ENCODE data around the gene TLL2. TPM values are rescaled to one million over a fixed set of nuclear protein-coding genes. Genes with fewer than 3 reads are reported as not detected.
A peak's percentile ranks its signal among the peaks of the same experiment; 100 is the strongest.

Gene TLL2
- total and polyA plus RNA-seq, 11 donors, result 1.8 to 8.6 (median 4.6) TPM

- DNase-seq, result no peak
- no peaks in the 10 kb centered on the region for H3K27me3 ChIP-seq
- WGBS, 4 donors, result 67 to 77% (median 73%) methylated on average over 5 of the region's 5 CpGs
- H3K36me3 ChIP-seq, result no peaks in the 10 kb centered on the region
- H3K9me3 ChIP-seq, result no peaks in the 10 kb centered on the region
- H3K4me1 ChIP-seq, result peaks cover 0 to 17% (median 5%) of the 10 kb centered on the region in 12 donors
- peak in 2 of 4 donors; percentile 6 for ATAC-seq
- intact Hi-C loops (cut with DNase I), result loop anchor here in 6 of 10 donors (2.0 to 10.0 kb wide), 9 partner anchors 15 to 825 kb away; partner anchors contain the start of genes LCOR (in 2 of the 6) and TLL2 (in 2 of the 6)
- TF ChIP-seq, protein P1, sequence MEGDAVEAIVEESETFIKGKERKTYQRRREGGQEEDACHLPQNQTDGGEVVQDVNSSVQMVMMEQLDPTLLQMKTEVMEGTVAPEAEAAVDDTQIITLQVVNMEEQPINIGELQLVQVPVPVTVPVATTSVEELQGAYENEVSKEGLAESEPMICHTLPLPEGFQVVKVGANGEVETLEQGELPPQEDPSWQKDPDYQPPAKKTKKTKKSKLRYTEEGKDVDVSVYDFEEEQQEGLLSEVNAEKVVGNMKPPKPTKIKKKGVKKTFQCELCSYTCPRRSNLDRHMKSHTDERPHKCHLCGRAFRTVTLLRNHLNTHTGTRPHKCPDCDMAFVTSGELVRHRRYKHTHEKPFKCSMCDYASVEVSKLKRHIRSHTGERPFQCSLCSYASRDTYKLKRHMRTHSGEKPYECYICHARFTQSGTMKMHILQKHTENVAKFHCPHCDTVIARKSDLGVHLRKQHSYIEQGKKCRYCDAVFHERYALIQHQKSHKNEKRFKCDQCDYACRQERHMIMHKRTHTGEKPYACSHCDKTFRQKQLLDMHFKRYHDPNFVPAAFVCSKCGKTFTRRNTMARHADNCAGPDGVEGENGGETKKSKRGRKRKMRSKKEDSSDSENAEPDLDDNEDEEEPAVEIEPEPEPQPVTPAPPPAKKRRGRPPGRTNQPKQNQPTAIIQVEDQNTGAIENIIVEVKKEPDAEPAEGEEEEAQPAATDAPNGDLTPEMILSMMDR (IDR thresholded peaks at IDR 0.05), result no peak
- no peak for TF ChIP-seq POLR2A (IDR thresholded peaks at IDR 0.05)
- H3K27ac ChIP-seq, result peak overlapping the region in 9 of 12 donors; percentile 1 to 67 (median 33)
- H3K4me3 ChIP-seq, result no peak overlapping the region
Measured at GRCh38 chr10:96389785-96390184, 123.9 kb downstream of the TLL2 start.

- Histone ChIP-seq H3K9me3 (no peaks in the 10 kb centered on the region), H3K36me3 (no peaks in the 10 kb centered on the region), H3K4me3 (no peak overlapping the region), H3K4me1 (peaks cover 0 to 17% (median 5%) of the 10 kb centered on the region in 12 donors), H3K27me3 (no peaks in the 10 kb centered on the region), H3K27ac (no peak overlapping the region)
- WGBS, 4 donors, result 82 to 85% (median 84%) methylated on average over 7 of the region's 7 CpGs
- intact Hi-C loops (cut with DNase I), result no loop called here
- ATAC-seq (no peak), DNase-seq (no peak)
- TF ChIP-seq POLR2A (IDR thresholded peaks at IDR 0.05), result no peak
- TF ChIP-seq, protein P1 (IDR thresholded peaks at IDR 0.05), result no peak
Measured at GRCh38 chr10:96387601-96388000, 126.1 kb downstream of the TLL2 start.

DNA sequence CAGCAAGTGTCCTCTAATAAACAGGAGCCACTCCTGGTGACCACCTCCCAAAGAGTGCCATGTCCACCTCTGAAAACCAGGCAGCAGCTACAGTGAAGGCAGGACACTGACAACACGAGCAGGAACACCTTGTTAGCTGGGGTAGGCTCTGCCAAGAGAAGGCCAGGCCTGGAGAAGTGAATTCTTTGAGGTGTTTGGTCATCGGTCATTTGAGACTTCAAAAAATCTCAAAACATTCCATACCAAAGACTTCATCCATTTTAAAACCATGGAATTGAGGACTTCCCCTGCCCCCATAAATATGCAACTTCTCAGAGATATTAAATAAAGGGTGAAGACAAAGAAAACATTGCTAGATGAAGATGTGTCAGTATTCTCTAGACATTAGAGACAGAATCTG, 126.6 kb downstream of the TLL2 start:
- Histone ChIP-seq H3K9me3 (no peaks in the 10 kb centered on the region), H3K27me3 (no peaks in the 10 kb centered on the region), H3K27ac (no peak overlapping the region), H3K4me1 (peaks cover 0 to 17% (median 5%) of the 10 kb centered on the region in 12 donors), H3K4me3 (no peak overlapping the region), H3K36me3 (no peaks in the 10 kb centered on the region)
- no peak for TF ChIP-seq POLR2A (IDR thresholded peaks at IDR 0.05)
- no peak for DNase-seq
- intact Hi-C loops (cut with DNase I), result no loop called here
- WGBS, 4 donors, result 72 to 77% (median 74%) methylated on average over 2 of the region's 2 CpGs
- ATAC-seq, result no peak

DNA sequence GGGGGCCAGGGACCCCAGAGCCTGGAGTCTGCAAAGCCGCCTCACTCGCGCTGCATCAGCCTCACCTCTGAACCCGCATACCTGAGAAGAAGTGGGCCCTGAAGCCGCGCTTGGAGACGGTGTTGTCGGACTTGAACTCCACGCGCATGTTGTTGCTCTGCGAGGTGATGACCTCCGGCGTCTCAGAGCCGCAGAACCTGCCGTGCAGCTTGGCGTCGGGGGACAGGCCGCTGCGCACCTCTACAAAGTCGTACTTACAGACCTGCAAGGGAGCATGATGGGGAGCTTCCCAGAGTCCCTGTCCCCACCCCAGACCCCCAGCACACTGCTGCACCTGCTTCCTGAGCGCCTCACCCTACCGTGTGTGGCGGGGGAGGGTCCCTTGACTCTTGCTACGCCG, 129.2 kb downstream of the TLL2 start:
- intact Hi-C loops (cut with DNase I), result no loop called here
- Histone ChIP-seq H3K4me1 (peaks cover 0 to 3% (median 0%) of the 10 kb centered on the region in 12 donors), H3K36me3 (no peaks in the 10 kb centered on the region), H3K9me3 (no peaks in the 10 kb centered on the region), H3K4me3 (no peak overlapping the region), H3K27me3 (no peaks in the 10 kb centered on the region), H3K27ac (no peak overlapping the region)
- no peak for TF ChIP-seq POLR2A (IDR thresholded peaks at IDR 0.05)
- TF ChIP-seq, protein P1 (IDR thresholded peaks at IDR 0.05), result no peak
- 75 to 80% (median 78%) methylated on average over 23 to 25 of the region's 25 CpGs for WGBS, 4 donors
- no peak for ATAC-seq
- DNase-seq, result no peak

DNA sequence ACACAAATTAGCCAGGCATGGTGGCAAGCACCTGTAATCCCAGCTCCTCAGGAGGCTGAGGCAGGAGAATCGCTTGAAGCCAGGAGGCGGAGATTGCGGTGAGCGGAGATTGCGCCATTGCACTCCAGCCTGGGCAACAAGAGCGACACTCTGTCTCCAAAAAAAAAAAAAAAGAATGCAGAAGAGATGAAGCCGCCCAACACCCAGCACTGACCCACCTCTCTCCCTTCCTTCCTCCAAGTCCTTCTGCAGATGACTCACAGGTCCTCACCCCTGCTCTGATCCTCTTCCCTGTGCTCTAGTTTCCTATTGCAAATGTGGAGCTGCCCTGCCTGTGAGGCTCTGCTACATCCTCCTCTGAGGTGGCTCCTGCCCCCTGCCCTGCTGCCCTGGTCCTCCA, 132.9 kb downstream of the TLL2 start:
- Histone ChIP-seq H3K4me3 (no peak overlapping the region), H3K27ac (no peak overlapping the region), H3K9me3 (no peaks in the 10 kb centered on the region), H3K36me3 (no peaks in the 10 kb centered on the region), H3K27me3 (no peaks in the 10 kb centered on the region), H3K4me1 (peaks cover 0 to 20% (median 7%) of the 10 kb centered on the region in 12 donors)
- DNase-seq (no peak), ATAC-seq (peak in 3 of 4 donors; percentile 27 to 49 (median 29))
- WGBS, 4 donors, result 86 to 92% (median 90%) methylated on average over 7 of the region's 7 CpGs
- intact Hi-C loops (cut with DNase I), result no loop called here
- no peak for TF ChIP-seq POLR2A (IDR thresholded peaks at IDR 0.05)
- TF ChIP-seq, protein P1 (IDR thresholded peaks at IDR 0.05), result no peak
